Posterior vena cava (tissue), 2 donors: ENCODE data around the gene CP. TPM values are rescaled to one million over a fixed set of nuclear protein-coding genes. Genes with fewer than 3 reads are reported as not detected.
"Not testable (repeated sequence)": the region's sequence is repeated elsewhere in the genome, so short reads cannot be mapped to it uniquely, and the experiment has no call there.

ENCODE experiments used
- DNase-seq: peaks from one replicate; pipeline ENCODE4 v3.0.0-alpha.2; 2020; ENCODE audit warnings: low spot score
- intact Hi-C, 2 donors: fragments of 100-400 bp; cut with DNase I; formaldehyde crosslinking; loops; one replicate each; pipeline versions ENCODE4 v1.14.1 to v1.14.2; 2022 to 2023
- total RNA-seq, 2 donors: library from RNA; stranded (reverse); fragmentation: NEBNext Ultra II Directional; extraction: Animal tissue kit (Norgen Biotek cat#: 25700); gene quantifications; one replicate each; pipeline ENCODE4 v1.2.1, GENCODE V29; 2021
- donor health status: DM: yes; HTN: yes; CAD: no.
- donor health status: DM: yes; HTN: yes; CAD: no.

CP gene
- total RNA-seq, 2 donors from 2014 or later: 13.7 to 41.3 TPM

DNA sequence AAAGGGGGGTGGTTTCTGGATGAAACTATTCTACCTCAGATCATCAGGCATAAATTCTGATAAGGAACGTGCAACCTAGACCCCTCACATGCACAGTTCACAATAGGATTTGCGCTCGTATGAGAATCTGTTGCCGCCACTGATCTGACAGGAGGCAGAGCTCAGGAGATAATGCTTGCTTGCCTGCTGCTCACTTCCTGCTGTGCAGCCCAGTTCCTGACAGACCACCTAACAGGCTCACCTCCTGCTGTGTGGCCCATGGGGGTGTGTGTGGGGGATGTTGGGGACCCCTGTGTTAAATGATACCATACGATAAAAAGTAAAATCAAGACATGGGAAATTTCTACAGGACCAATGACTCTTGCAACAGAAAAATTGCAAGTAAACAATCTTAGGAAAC is 24.0 kb downstream of the CP start:
- intact Hi-C loops: no loop called here

DNA sequence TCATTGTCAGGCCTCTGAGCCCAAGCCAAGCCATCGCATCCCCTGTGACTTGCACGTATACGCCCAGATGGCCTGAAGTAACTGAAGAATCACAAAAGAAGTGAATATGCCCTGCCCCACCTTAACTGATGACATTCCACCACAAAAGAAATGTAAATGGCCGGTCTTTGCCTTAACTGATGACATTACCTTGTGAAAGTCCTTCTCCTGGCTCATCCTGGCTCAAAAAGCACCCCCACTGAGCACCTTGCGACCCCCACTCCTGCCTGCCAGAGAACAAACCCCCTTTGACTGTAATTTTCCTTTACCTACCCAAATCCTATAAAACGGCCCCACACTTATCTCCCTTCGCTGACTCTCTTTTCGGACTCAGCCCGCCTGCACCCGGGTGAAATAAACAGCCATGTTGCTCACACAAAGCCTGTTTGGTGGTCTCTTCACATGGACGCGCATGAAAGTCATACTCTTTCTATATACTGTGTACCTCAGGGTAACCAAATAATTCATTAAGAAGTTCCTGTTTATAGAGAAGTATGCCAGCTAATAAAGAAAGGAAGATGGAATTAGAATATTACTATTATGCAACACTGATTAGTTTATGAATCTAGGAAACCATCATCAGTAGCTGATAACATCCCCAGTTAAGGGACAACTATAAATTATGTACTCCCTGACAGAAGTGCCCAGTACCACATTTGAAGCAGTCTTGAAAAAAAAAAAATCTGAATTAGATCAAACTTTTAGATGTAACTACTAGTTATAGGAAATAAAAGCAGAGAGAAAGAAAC is 24.6 kb downstream of the CP start:
- DNase-seq, intact Hi-C loops: not testable (repeated sequence)

More for the DNA sequence above, 24.0 kb downstream of the CP start:
- DNase-seq: no peak

DNA sequence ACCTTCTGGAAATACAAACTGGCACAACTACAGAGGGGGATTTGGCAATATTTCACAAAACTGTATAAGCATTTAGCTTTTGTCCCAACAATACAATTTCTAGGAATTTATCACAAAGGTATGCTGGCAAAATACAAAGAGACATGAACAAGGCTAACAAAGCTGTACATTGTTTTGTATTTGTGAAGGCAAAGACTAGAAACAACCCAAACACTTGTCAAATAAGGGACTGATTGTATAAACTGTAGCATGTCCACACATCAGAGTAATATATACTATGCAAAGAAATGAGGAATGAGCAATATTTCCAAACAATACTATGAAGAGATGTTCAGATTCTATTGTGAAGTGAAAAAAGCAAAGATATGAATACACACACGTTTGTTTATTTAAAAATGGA is 26.4 kb downstream of the CP start:
- intact Hi-C loops: no loop called here
- DNase-seq: no peak

DNA sequence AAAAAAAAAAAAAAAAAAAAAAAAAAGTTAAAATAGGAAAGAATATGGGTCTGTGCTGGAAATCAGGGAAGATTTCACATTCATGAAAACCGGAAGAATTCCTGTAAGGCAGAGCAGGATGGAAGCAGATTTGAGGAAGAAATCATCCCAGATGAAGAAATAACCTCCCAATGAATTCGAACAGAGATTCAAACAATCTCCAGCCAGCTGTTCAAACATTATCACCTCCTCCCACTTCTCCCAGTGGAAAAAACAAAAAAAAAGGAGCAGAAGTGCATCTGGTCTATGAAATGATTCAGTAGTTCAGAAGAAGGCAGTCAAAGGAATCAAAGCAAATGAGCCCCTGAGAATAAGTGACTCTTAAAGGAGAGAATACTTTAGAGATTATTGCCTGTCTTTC is 33.1 kb downstream of the CP start:
- DNase-seq: no peak
- intact Hi-C loops: no loop called here

DNA sequence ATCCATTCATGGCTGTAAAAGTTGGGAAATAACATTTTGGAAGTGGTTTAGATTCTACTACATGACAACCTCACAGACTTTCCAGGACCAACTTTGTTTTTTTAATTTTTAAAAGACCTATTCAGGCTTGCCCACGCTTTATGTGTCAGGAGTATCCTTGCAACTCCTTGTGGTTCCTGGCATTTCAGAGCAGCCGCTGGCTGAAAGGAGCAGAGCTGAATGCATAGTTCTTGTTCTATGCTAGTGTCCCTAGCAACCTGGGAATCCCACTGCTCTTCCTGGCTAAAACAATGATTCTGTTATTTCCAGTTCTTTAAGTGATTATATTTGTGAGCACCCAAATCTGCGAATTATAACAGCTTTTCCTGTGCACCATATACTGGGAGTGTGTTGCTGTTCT is 34.9 kb downstream of the CP start:
- intact Hi-C loops: no loop called here
- DNase-seq: no peak

DNA sequence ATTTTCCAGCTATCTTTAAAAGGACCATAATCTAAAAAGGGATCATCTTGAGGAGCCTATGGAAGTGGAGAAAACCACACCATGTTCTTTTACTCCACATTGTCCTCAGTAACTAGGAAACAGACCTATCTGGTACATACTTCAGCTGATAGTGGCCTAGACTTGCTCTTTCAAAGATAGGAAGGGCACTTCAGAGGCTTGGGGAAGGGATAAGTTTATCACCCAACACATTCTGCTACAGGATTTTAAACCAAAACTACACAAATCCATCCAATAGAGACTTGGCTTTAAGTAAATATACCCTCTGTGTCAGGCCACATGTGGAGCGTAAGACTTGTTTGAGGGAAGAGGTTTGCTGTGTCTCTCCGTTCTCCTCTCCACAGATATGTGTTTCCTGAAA is 35.4 kb downstream of the CP start:
- no peak for DNase-seq
- intact Hi-C loops: no loop called here

DNA sequence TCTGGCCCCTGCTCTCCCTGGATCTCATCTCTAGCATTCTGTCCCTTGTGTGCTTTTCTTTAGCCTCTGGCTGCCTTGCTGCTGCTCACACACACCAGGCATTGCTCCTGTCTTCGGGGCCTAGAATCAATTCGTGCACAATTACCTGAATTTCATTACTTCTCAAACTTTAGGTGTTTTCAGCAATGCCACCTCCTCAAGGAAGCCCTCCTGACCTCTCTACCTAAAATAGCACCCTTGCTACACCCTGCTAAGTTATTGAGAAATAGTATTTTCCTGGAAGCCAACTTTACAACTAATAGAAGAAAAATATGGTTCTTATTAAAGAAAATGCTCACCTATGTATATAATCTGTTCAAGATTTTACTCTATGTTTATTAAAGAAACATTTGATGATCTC is 40.4 kb downstream of the CP start:
- intact Hi-C loops: no loop called here
- DNase-seq: no peak

DNA sequence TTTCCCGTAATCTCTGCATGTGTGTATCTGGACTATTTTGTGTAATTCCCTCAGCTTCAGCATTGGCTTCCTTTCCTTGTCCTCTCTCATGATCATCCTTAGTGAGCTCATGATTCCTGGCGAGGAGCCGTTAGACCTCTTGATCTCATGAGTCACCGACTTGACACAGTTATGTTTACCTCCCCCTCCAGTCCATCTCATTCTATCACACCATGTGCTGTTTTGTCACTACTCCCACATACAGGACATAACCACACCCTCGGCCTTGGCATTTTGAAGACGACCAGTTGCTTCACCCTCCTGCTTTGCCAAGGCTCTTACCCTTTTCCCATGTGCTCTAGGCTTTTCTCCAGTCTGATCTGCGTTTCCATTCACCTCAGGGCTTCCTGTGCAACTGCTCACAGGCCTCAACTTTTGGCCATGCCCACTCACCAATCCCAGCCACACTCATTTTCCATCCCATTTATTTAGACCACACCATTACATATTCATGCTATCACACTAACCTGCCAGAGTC is 41.5 kb downstream of the CP start:
- peak; percentile 95 for DNase-seq
- intact Hi-C loops: no loop called here

DNA sequence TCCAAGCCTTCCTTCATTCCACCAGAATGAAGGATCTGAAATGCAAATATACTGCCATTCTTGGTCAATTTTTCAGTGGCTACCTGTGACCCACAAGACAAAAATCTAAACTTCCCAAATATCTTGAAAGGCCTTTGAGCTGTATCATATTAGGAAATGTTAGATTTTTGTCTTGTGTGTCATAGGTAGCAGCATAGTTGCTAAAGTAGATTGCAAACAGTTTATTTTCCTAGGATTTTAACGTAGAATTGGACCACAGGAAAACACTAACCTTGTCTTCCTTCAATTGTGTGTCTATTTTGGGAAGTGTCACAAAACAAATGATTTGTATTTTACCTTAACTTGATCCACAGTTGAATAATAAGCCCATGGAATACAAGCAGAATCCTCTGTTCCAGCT is 42.4 kb downstream of the CP start:
- no peak for DNase-seq
- intact Hi-C loops: no loop called here

DNA sequence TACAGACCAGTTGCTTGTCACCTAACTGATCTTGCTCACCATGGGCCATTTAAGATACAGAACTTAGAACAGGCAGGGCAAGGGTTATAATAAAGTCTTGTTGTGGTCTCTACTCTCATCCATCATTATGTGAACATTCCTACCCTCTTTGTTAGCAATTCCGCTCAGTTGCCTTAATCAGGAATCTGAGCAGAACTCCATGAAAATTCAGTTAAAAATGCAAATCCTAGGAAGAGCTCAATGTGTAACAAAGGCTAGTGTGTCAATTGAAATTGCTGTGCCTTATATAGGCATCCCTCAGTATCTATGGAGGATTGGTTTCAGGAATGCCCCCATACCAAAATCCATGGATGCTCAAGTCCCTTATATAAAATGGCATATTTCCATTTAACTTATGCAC is 44.5 kb downstream of the CP start:
- no peak for DNase-seq
- intact Hi-C loops: no loop called here

DNA sequence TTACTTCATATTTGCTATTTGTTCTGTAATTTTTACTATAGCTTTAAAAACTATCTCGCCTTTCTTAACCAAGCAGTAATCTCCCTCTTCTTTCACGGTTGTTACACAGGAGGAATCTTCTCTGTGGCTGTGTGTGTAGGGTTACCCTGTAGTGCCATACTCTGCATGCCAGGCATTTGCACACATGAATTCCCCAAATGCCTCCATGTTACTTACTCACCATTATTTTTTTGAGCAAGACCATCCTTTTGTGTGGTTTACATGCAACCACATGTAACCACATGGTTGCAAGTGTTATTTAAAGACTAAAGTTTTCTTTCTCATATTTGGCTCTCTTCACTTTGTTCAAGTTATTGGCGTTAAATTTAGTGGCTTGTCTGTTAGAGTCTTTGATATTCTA is 46.7 kb downstream of the CP start:
- intact Hi-C loops: no loop called here
- no peak for DNase-seq

DNA sequence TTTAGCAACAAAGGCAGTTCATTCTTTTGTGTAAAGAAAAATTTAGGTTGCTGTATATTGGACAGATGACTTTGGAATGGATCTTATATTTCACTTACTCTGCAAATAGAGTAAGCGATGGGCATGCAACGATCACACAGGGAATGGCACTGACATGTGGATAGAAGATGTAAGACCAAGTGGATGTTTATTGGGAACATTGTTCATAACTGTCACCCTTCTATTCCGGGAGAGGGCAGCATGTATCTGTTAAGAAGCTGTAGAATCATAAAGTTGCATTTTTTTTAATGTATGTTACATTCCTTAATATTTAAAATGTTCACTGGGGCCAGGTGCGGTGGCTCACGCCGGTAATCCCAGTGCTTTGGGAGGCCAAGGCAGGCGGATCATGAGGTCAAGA is 51.0 kb downstream of the CP start:
- DNase-seq: no peak
- intact Hi-C loops: no loop called here

DNA sequence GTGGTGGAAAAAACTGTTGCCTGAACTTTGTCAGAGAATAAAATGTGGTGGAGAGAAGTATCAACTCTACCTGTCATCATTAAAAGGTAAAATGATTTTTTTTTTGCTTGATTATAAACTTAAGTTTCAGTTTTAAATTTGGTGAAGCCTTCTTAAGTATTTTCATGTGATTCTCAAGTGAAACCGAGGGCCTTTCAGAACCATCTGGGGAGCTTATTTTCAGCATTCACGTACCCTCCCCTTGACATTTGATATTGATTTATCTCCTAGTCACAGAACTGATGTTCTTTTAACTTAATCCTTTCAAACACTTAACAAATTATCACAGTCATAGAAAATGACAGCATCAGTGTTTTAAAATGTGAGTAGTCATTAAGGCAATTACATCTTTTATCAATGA is 53.7 kb downstream of the CP start:
- DNase-seq: no peak
- intact Hi-C loops: no loop called here

DNA sequence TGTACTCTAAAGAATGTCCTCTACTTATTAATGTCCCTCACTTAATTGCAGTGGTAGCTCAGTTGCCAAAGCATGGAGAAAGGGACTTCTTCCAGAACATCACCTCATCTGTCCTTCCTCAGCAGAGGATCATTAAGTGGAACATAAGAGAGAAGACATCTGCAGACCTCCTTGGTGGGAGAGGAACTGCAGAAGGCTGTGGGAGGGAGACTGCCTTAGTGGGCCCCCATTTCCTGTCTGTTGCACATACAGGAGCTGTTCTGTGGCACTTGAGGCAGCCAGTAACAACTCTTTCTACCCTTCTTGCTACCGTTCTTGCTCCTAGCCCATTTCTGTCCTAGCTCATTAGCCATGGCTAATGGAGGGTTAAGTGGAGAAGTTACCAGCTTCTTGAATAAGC is 58.6 kb downstream of the CP start:
- intact Hi-C loops: no loop called here
- no peak for DNase-seq

DNA sequence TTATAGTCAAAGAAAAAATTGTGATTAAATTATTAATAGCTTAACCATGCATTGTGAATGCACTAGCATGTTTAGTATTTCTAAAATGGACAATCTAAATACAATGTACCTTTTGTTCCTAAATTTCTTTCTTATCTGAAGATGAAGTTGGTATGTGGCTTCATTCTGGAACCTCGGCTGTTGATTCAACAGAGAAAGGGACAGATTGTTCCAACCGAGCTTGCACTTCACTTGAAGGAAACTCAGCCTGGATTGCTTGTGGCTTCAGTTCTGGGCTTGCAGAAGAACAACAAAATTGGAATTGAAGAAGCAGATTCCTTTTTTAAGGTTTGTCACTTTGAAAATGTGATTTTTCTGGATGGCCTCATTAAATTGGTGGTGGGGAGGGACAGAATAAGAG is 59.6 kb downstream of the CP start:
- no peak for DNase-seq
- intact Hi-C loops: no loop called here

DNA sequence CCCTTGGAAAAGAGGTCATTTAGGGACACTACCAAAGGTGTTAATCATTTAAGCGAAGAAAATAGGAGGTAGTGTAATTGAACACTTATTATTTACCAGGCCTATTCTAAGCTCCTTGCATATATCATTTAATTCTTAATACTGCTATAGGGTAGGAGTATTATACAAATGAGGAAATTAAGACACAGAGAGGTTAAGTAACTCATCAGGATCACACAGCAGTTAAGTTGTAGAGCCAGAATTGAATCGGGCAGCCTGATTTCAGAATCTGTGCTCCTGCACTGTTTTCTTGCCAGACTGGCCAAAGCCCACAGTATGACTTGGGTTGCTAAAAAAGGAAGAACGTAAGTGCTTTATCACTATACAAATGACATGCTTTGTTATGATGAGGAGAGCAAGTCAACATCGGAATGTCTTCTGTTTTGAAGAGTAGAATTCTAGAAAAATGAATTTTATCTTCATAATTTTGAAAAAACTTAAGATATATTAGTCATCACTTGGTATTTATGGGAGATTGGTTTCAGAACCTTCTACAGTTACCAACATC is 60.8 kb downstream of the CP start:
- intact Hi-C loops: no loop called here

DNA sequence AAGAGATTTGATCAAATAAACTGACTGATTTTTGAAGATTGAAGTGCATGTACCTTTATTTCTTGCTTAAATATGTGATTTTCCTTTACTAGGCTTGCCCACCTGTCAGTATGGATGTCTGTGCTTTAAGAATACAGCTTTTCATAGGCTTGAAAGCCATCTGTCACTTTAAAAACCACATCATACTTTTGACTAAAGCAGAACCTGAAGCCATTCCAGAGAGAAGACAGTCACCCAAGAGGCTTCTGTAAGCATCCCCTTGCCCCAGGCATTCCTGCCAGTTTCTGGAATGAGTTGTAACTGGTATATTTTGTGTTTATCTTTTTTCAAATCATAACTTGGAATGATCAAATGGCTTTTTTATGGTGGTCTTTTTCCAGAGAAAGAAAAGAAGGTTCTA is 68.2 kb downstream of the CP start:
- intact Hi-C loops: no loop called here
- DNase-seq: no peak

More for the DNA sequence above, 60.8 kb downstream of the CP start:
- DNase-seq: no peak

DNA sequence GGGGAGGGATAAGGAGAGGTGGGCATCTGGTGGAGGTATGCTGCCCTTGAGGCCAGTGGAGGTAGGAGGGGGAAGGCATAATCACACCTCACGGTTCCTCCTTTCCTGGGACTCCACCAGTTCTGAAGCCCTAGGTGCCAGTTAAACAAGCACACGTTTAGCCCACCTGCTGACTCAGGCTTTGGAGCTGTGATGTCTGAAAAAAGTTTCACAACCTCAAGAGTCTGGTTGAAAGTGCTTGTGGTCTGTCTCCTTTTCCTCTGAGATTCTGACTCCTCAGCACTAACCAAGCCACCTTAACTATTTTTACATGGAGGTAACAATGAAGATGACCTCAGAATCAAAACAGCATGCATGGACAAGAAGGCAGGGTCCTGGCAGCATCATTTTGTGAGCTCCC is 69.2 kb downstream of the CP start:
- intact Hi-C loops: no loop called here

DNA sequence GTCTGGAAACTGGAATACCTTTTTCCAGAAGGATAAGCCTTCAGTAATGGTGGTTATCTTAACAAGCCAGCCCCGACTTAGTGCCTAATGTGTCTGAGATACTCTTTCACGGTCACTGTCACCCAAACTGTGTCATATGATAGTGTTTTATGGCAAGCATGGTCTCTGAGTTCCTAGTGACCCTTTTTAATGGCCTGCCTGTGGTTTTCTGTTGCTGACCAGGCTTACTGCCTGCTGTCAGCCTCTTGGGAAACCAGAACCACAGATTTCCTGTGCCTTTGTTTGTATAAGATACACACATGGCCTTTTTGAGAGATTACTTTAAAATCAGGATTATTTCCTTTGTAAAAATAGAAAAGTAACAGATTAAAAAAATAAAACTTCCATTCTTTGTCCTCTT is 69.8 kb downstream of the CP start:
- intact Hi-C loops: no loop called here
- DNase-seq: no peak

More for the DNA sequence above, 69.2 kb downstream of the CP start:
- DNase-seq: no peak

DNA sequence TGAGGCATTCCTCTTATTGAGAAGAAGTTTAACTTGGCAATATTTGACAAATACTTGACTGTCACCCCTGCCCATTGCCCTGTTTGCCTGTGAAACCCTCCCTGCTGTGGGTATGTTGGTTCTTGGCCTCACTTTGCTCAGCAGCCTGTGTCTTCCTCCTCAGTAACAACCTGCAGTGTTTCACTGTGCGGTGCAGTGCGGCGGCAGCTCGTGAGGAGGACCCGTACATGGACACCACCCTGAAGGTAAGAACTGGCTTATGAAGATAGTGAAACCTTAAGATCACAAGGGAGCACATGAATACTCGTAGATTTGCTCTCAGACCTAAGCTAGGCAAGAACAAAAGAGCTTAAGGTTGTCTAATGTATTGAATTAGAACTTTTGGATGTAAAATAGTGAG is 71.2 kb downstream of the CP start:
- intact Hi-C loops: no loop called here

DNA sequence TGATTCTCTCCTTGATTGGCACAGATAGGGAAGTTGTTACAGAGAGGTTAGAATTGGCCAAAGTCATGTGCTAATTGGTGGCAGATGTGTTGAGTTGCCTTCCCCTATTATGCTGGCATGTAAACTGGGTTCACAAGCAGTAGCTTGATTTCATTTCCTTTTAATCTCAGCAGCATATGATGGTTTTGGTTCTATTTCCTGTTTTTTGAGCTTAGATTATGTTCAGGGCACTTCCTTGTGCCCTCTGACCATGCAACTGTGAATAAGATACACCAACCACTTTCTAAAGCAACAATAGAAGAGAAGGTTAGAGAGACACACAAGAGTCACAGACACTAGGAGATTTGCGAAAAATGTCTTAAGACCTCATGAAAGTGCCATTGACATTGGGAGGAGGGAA is 75.7 kb downstream of the CP start:
- intact Hi-C loops: no loop called here
- DNase-seq: no peak

More for the DNA sequence above, 71.2 kb downstream of the CP start:
- no peak for DNase-seq
